Transverse colon (tissue), 3 donors: ENCODE results near the gene STK35.

Source experiments
- CTCF ChIP-seq, 5 experiments: fragments of 200-600 bp in 3 of 5; fragments of 450-650 bp in 2 of 5; sonication (generic) in 3 of 5; IDR thresholded peaks; 1 replicate in 2 of 5; 2 replicates in 3 of 5; pipeline ENCODE4 v1.5.1; 2016 to 2017; ENCODE audit warnings: antibody characterized with exemption in 5 of 5, inconsistent platforms in 3 of 5, mild to moderate bottlenecking in 2 of 5, moderate library complexity in 1 of 5
- POLR2A ChIP-seq: fragments of 450-650 bp; IDR thresholded peaks from one replicate; pipeline ENCODE4 v1.6.1; 2016; ENCODE audit warnings: antibody characterized with exemption, mild to moderate bottlenecking, moderate library complexity

DNA sequence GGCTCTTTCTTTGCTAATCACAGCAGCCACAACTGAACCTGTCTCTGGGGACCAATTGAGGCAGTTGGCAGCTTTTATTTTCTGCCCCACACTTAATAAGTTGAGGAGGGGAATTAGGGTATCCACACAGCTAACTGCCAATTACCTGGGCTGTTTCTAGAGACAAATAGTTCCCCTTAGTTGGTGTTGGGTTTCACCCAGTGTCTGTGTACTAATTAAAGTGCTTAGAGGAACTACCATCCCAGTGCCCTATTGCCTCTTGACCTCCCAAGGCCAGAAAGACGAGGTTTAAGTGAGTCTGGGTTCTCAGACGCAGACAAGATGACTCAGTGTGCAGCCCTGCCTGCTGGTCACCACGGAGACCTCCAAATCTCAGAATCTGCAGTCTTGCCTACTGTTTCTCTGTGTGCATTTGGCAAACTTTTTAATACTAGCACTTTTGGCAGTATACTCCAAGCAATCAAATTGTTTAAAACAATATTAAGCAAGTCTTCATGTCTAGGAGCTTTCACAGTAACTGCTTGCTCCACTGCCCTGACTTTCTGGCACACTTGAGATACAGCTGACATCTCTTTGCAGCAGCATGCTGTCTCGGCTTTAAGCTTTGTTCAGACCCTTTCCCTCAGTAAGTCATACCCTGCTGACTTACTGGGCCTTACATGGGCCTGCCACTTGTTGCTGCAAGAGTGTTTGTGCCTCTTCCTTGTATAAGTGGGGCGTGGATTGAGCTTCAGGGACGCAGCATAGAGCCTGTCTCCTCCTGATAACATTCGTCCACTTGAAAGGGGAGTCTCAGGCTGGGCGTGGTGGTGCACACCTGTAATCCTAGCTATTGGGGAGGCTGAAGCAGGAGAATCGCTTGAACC lies 31.9 kb downstream of the STK35 start:
- no peak for TF ChIP-seq CTCF (IDR thresholded peaks at IDR 0.05)
- TF ChIP-seq POLR2A: no peak
